Psoas muscle (tissue), 8 donors: Measurements from ENCODE around the gene C14orf132. TPM values are rescaled to one million over a fixed set of nuclear protein-coding genes. Genes with fewer than 3 reads are reported as not detected.

Source experiments
- ATAC-seq, 4 donors: fragments of 200-7000 bp; cut with Tn5 transposase; one replicate each; pipeline ENCODE4 v1.9.1; 2020; ENCODE audit warnings: moderate library complexity in 3 of 4, mild to moderate bottlenecking in 2 of 4
- DNase-seq, 2 donors: peaks; one replicate each; pipeline ENCODE4 v3.0.0-alpha.2; 2020
- H3K27ac ChIP-seq: fragments of 200-600 bp; one replicate; pipeline ENCODE4 v1.8.0; 2022
- H3K27me3 ChIP-seq, 3 donors: fragments of 200-600 bp in 1 of 3; one replicate each; pipeline versions ENCODE4 v1.6.1 to v1.8.0; 2013 to 2022; ENCODE audit warnings: low read length in 2 of 3, mild to moderate bottlenecking in 2 of 3, moderate library complexity in 1 of 3; ENCODE audit not compliant: insufficient read depth in 3 of 3
- H3K36me3 ChIP-seq, 2 donors: fragments of 200-600 bp in 1 of 2; one replicate each; pipeline versions ENCODE4 v1.6.1 to v1.8.0; 2013 to 2022; ENCODE audit warnings: low read depth in 1 of 2, mild to moderate bottlenecking in 1 of 2, moderate library complexity in 1 of 2; ENCODE audit not compliant: insufficient read depth in 1 of 2
- H3K4me1 ChIP-seq: fragments of 200-600 bp; one replicate; pipeline ENCODE4 v1.8.0; 2022
- H3K4me3 ChIP-seq: fragments of 200-600 bp; one replicate; pipeline ENCODE4 v1.8.0; 2022; ENCODE audit warnings: mild to moderate bottlenecking
- H3K9me3 ChIP-seq: fragments of 200-600 bp; one replicate; pipeline ENCODE4 v1.8.0; 2022
- WGBS, 3 donors: extraction: QIAGEN DNeasy Blood & Tissue Kit; methylation state at CpG; one replicate each; pipeline versions ENCODE4 v1.1.6 to v1.1.7; 2013; 5-methylcytosine and 5-hydroxymethylcytosine counted together
- intact Hi-C, 2 donors: fragments of 100-400 bp; cut with DNase I; formaldehyde crosslinking; loops; one replicate each; pipeline versions ENCODE4 v1.11.0 to v1.14.2; 2022
- polyA plus RNA-seq, 3 donors: library from polyadenylated mRNA; stranded (reverse); fragments of 200-250 nt; gene quantifications; one replicate each; pipeline ENCODE4 v1.2.3, GENCODE V29; 2013
- total RNA-seq, 4 donors: library from RNA; stranded (reverse); fragmentation: NEBNext Ultra II Directional in 2 of 4; extraction: Animal tissue kit (Norgen Biotek cat#: 25700) in 2 of 4; gene quantifications; one replicate each; pipeline versions ENCODE4 v1.2.1 to v1.2.4, GENCODE V29; 2021 to 2023
- TF ChIP-seq, protein P1 (sequence below): fragments of 200-600 bp; IDR thresholded peaks from one replicate; pipeline ENCODE4 v1.8.0; 2022; ENCODE audit warnings: antibody characterized with exemption
- donor health status: healthy with polysubstance abuse.
- donor health status: DM: no; HTN: no; CAD: no; lungs with moderate emphysema.
- donor health status: Bipolar disorder and iron deficiency.
- donor health status: healthy.
- donor health status: DM: yes; HTN: yes; CAD: no.
- donor health status: DM: no; HTN: no; CAD: no.
- donor health status: DM: no; HTN: no; CAD: no.
- donor health status: DM: yes; HTN: yes; CAD: no.

The C14orf132 gene
- total and polyA plus RNA-seq, 7 donors = 0.57 to 5.3 (median 0.86) TPM

DNA sequence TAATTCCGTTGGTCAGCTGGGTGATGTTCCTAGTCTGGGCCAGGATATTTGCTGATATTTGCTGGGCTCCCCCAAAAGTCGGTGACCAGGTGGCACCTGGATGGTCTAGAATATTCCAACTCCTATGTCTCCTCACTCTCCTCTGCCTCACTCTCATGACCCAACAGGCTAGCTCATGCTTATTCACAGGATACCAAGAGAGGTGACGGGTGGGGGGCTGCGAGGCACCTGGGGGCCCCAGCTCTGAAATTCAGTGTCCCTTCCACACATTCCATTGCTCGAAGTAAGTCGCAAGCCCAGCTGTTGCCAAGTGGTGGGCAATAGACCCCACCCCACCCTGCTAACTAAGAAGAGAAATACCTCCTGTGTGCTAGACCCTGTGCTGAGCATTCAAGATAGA is 67.7 kb downstream of the C14orf132 start:
- TF ChIP-seq, protein P1, sequence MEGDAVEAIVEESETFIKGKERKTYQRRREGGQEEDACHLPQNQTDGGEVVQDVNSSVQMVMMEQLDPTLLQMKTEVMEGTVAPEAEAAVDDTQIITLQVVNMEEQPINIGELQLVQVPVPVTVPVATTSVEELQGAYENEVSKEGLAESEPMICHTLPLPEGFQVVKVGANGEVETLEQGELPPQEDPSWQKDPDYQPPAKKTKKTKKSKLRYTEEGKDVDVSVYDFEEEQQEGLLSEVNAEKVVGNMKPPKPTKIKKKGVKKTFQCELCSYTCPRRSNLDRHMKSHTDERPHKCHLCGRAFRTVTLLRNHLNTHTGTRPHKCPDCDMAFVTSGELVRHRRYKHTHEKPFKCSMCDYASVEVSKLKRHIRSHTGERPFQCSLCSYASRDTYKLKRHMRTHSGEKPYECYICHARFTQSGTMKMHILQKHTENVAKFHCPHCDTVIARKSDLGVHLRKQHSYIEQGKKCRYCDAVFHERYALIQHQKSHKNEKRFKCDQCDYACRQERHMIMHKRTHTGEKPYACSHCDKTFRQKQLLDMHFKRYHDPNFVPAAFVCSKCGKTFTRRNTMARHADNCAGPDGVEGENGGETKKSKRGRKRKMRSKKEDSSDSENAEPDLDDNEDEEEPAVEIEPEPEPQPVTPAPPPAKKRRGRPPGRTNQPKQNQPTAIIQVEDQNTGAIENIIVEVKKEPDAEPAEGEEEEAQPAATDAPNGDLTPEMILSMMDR = no peak
- no peak for DNase-seq
- intact Hi-C loops = no loop called here
- Histone ChIP-seq H3K9me3 (no peaks in the 10 kb centered on the region), H3K4me3 (no peak overlapping the region), H3K27ac (no peak overlapping the region), H3K4me1 (no peaks in the 10 kb centered on the region), H3K27me3 (peaks cover 0 to 19% (median 2%) of the 10 kb centered on the region in 3 donors), H3K36me3 (no peaks in the 10 kb centered on the region)
- WGBS, 3 donors = 88 to 93% (median 88%) methylated on average over 6 of the region's 6 CpGs
- no peak for ATAC-seq

DNA sequence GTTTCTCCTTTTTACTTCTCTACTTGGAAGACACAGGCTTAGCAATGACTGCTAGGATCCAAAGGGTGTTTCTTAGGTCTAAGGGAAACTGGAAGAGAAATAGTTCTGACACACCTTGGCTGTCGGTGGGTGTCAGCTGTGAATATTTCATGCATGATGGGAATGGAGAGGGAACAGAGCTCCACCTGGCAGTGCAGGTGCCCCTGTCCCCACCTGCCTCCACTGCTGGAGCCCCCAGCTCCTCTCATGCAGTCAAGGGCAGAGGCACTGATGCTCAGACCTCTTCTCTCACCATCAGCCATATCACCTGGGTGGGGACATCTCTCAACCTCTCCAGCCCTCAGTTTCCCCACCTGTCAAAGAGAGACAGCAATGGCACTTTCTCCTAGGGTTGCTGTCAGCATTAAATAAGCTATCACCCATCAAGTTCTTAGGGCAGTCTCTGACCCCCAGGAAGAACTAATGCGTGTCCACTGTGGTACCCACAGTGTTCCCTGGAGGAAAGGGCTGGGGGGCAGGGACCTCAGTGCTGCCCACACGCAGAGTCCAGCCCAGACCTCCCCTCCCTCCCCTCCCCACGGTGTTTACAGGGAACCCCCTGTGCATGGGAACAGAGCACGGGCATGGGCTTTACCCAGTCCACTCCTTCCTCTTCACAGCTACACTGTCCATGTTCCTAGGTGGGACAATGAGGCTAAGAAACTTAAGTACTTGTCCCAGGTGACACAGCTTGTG is 69.1 kb downstream of the C14orf132 start:
- ATAC-seq (no peak), DNase-seq (no peak)
- H3K4me1 ChIP-seq = no peaks in the 10 kb centered on the region
- H3K4me3 ChIP-seq = no peak overlapping the region
- H3K9me3 ChIP-seq = no peaks in the 10 kb centered on the region
- H3K27ac ChIP-seq = no peak overlapping the region
- H3K27me3 ChIP-seq = peaks cover 0 to 19% (median 2%) of the 10 kb centered on the region in 3 donors
- intact Hi-C loops = no loop called here
- 76 to 81% (median 79%) methylated on average over 3 to 5 of the region's 5 CpGs for WGBS, 3 donors
- H3K36me3 ChIP-seq = no peaks in the 10 kb centered on the region
- TF ChIP-seq, protein P1 = no peak

- no peak for ATAC-seq
- WGBS, 3 donors = 94 to 95% (median 95%) methylated on average over 10 of the region's 10 CpGs
- intact Hi-C loops = no loop called here
These were observed 69.7 kb downstream of the C14orf132 start for GRCh38 chr14:96108911-96109310.

GRCh38 chr14:96109596-96110355 is 70.6 kb downstream of the C14orf132 start:
- 69 to 82% (median 69%) methylated on average over 8 of the region's 8 CpGs for WGBS, 3 donors
- DNase-seq (no peak), ATAC-seq (no peak)
- H3K27me3 ChIP-seq = peaks cover 0 to 14% (median 2%) of the 10 kb centered on the region in 3 donors
- TF ChIP-seq, protein P1 = no peak
- no peaks in the 10 kb centered on the region for H3K36me3 ChIP-seq
- intact Hi-C loops = no loop called here
- no peak overlapping the region for H3K4me3 ChIP-seq
- no peaks in the 10 kb centered on the region for H3K9me3 ChIP-seq
- no peak overlapping the region for H3K27ac ChIP-seq
- no peaks in the 10 kb centered on the region for H3K4me1 ChIP-seq

More at GRCh38 chr14:96108911-96109310, 69.7 kb downstream of the C14orf132 start:
- H3K27ac ChIP-seq = no peak overlapping the region
- H3K4me3 ChIP-seq = no peak overlapping the region
- H3K27me3 ChIP-seq = peaks cover 0 to 19% (median 2%) of the 10 kb centered on the region in 3 donors
- no peaks in the 10 kb centered on the region for H3K4me1 ChIP-seq
- H3K36me3 ChIP-seq = no peaks in the 10 kb centered on the region
- no peaks in the 10 kb centered on the region for H3K9me3 ChIP-seq
- TF ChIP-seq, protein P1 = no peak
- no peak for DNase-seq
